Transverse colon (tissue), 4 donors: ENCODE results near the gene ACR. TPM values are rescaled to one million over a fixed set of nuclear protein-coding genes. Genes with fewer than 3 reads are reported as not detected.
"Not testable (repeated sequence)": the region's sequence is repeated elsewhere in the genome, so short reads cannot be mapped to it uniquely, and the experiment has no call there.

Source experiments
- DNase-seq: peaks from one replicate; pipeline ENCODE4 v3.0.0-alpha.2; 2019
- H3K27ac ChIP-seq, 4 donors: fragments of 200-600 bp; sonication (generic); 2 replicates each; pipeline ENCODE4 v1.5.1; 2016 to 2018; ENCODE audit warnings: inconsistent platforms in 4 of 4
- H3K27me3 ChIP-seq: fragments of 200-600 bp; sonication (generic); 2 replicates; pipeline ENCODE4 v1.5.1; 2017; ENCODE audit warnings: inconsistent platforms
- H3K36me3 ChIP-seq, 4 donors: fragments of 200-600 bp; sonication (generic); 2 replicates each; pipeline ENCODE4 v1.5.1; 2017 to 2019; ENCODE audit warnings: inconsistent platforms in 4 of 4
- H3K4me1 ChIP-seq, 4 donors: fragments of 200-600 bp; sonication (generic); 2 replicates each; pipeline ENCODE4 v1.5.1; 2017 to 2020; ENCODE audit warnings: inconsistent platforms in 4 of 4
- H3K4me3 ChIP-seq, 4 donors: fragments of 200-600 bp; sonication (generic); 1 replicate in 1 of 4; 2 replicates in 3 of 4; pipeline versions ENCODE4 v1.5.1 to v1.6.1; 2017 to 2019; ENCODE audit warnings: inconsistent platforms in 4 of 4
- H3K9me3 ChIP-seq, 2 donors: fragments of 200-600 bp; sonication (generic); 2 replicates each; pipeline ENCODE4 v1.5.1; 2017 to 2019; ENCODE audit warnings: inconsistent platforms in 2 of 2
- EP300 ChIP-seq: sonication (generic); formaldehyde crosslinking; IDR thresholded peaks from one replicate; pipeline ENCODE4 v1.6.1; 2017; ENCODE audit warnings: antibody characterized with exemption, low read depth
- POLR2A ChIP-seq: fragments of 450-650 bp; IDR thresholded peaks from one replicate; pipeline ENCODE4 v1.6.1; 2016; ENCODE audit warnings: antibody characterized with exemption, mild to moderate bottlenecking, moderate library complexity
- POLR2AphosphoS5 ChIP-seq, 3 donors: sonication (generic); formaldehyde crosslinking; IDR thresholded peaks; one replicate each; pipeline ENCODE4 v1.6.1; 2016; ENCODE audit warnings: antibody characterized with exemption in 3 of 3
- WGBS, 2 donors: methylation state at CpG; one replicate each; pipeline ENCODE4 v1.1.5; 2018; ENCODE audit warnings: low coverage in 1 of 2; 5-methylcytosine and 5-hydroxymethylcytosine counted together
- in situ Hi-C, 4 donors: fragments of 200-750 bp; cut with MboI; loops; one replicate each; pipeline versions ENCODE4 v1.15.0 to v1.15.1; 2017; ENCODE audit warnings: low sequenced_read_pairs in 3 of 4, low pct_ligation_motif_present in 1 of 4, low pct_unique_long_range_greater_than_20kb in 1 of 4
- intact Hi-C: fragments of 100-400 bp; cut with DNase I; formaldehyde crosslinking; loops from one replicate; pipeline ENCODE4 v1.15.1; 2023; ENCODE audit warnings: low total_unique reads
- total RNA-seq, 4 donors: library from RNA; depleted of rRNA; stranded (reverse); fragments of >200 nt; gene quantifications; one replicate each; pipeline ENCODE4 v1.1.0, GENCODE V29; 2016
- TF ChIP-seq, protein P1 (sequence below), 5 experiments: fragments of 200-600 bp in 3 of 5; fragments of 450-650 bp in 2 of 5; sonication (generic) in 3 of 5; IDR thresholded peaks; 1 replicate in 2 of 5; 2 replicates in 3 of 5; pipeline ENCODE4 v1.5.1; 2016 to 2017; ENCODE audit warnings: antibody characterized with exemption in 5 of 5, inconsistent platforms in 3 of 5, mild to moderate bottlenecking in 2 of 5, moderate library complexity in 1 of 5

Gene ACR
- total RNA-seq, 4 donors from 2014 or later, result not detected

DNA sequence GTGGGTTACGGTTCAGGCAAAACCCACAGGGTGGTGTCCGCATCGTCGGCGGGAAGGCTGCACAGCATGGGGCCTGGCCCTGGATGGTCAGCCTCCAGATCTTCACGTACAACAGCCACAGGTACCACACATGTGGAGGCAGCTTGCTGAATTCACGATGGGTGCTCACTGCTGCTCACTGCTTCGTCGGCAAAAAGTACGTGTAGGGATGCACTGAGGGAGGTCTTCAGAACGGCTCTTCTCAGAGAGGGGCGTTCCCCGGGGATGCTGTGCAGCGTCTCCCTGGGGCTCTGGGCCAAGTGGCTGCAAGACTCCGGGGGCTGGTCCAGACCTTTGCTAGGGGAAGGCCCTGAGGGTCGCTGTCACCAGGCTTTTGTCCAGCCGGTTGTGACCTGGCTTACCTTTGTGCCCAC, 1.3 kb downstream of the ACR start:
- H3K4me1 ChIP-seq, result no peaks in the 10 kb centered on the region
- WGBS, 2 donors, result 82 to 100% methylated on average over 1 to 17 of the region's 17 CpGs
- DNase-seq, result no peak
- no peaks in the 10 kb centered on the region for H3K27me3 ChIP-seq
- H3K4me3 ChIP-seq, result no peak overlapping the region
- intact Hi-C loops (no loop called here), in situ Hi-C loops (no loop called here)
- no peak overlapping the region for H3K27ac ChIP-seq
- H3K36me3 ChIP-seq, result no peaks in the 10 kb centered on the region
- TF ChIP-seq EP300 (no peak), POLR2AphosphoS5 (IDR thresholded peaks at IDR 0.05) (no peak), POLR2A (no peak)
- TF ChIP-seq, protein P1, sequence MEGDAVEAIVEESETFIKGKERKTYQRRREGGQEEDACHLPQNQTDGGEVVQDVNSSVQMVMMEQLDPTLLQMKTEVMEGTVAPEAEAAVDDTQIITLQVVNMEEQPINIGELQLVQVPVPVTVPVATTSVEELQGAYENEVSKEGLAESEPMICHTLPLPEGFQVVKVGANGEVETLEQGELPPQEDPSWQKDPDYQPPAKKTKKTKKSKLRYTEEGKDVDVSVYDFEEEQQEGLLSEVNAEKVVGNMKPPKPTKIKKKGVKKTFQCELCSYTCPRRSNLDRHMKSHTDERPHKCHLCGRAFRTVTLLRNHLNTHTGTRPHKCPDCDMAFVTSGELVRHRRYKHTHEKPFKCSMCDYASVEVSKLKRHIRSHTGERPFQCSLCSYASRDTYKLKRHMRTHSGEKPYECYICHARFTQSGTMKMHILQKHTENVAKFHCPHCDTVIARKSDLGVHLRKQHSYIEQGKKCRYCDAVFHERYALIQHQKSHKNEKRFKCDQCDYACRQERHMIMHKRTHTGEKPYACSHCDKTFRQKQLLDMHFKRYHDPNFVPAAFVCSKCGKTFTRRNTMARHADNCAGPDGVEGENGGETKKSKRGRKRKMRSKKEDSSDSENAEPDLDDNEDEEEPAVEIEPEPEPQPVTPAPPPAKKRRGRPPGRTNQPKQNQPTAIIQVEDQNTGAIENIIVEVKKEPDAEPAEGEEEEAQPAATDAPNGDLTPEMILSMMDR (IDR thresholded peaks at IDR 0.05), result no peak
- no peaks in the 10 kb centered on the region for H3K9me3 ChIP-seq

DNA sequence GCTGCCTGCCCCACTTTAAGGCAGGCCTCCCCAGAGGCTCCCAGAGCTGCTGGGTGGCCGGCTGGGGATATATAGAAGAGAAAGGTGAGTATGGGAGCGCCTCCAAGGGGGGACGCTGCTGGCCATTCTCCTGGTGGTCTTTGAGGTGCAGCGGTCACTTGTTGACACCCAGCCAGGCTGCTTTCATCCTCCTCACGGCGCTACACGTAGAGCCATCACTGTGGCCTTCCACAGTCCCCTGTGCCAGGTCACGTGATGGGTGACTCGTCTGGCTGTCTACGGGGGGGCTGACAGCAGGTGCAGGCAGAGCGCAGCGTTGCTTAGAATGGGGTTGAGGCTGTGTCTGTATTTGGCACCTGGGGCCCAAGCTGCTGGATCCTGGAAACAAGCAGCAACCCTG, 1.9 kb downstream of the ACR start:
- in situ Hi-C loops (no loop called here), intact Hi-C loops (no loop called here)
- TF ChIP-seq, protein P1 (IDR thresholded peaks at IDR 0.05), result no peak
- TF ChIP-seq POLR2AphosphoS5 (IDR thresholded peaks at IDR 0.05) (no peak), POLR2A (no peak), EP300 (no peak)
- Histone ChIP-seq H3K27ac (no peak overlapping the region), H3K27me3 (no peaks in the 10 kb centered on the region), H3K9me3 (no peaks in the 10 kb centered on the region), H3K4me3 (no peak overlapping the region), H3K4me1 (no peaks in the 10 kb centered on the region), H3K36me3 (no peaks in the 10 kb centered on the region)
- DNase-seq, result no peak
- 61% methylated on average over 6 of the region's 12 CpGs; no CpG with 5 or more reads in 1 of the 2 donors for WGBS, 2 donors

DNA sequence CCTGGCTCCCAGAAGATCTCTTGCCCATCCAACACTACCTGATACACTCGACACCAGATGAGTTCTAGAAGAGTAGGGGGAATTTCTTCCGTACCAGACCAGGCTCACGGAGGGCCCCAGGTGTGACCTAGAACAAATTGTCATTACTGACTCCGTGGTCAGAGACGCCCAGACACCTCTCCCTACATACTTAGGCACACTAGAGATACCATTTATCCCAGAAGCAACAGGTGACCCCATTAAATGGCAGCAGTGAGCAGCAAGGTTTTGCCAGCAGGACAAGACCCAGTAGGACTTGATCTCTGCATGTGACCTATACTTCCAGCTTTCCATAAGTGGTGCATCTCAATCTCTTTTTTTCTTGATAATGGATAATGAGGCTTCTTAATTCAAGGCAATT, 2.7 kb downstream of the ACR start:
- intact Hi-C loops, DNase-seq, H3K36me3 ChIP-seq, H3K4me1 ChIP-seq, in situ Hi-C loops, H3K27me3 ChIP-seq, H3K9me3 ChIP-seq, H3K4me3 ChIP-seq, H3K27ac ChIP-seq: not testable (repeated sequence)
- WGBS, 2 donors, result 96% methylated on average over 5 of the region's 5 CpGs; no CpG with 5 or more reads in 1 of the 2 donors

DNA sequence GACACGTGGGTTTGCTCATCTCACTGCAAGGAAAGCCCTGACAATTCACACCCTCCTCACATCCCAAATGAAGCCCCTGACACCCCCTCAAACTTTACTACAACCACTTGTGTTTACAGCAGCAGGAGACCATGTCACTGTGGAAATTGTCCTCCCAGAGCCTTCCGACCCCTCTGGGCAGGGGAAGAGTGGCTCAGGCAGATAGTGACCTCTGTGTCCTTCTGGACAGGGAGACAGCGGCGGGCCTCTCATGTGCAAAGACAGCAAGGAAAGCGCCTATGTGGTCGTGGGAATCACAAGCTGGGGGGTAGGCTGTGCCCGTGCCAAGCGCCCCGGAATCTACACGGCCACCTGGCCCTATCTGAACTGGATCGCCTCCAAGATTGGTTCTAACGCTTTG, 6.4 kb downstream of the ACR start:
- in situ Hi-C loops, H3K36me3 ChIP-seq, H3K9me3 ChIP-seq, H3K4me3 ChIP-seq, H3K4me1 ChIP-seq, H3K27me3 ChIP-seq, intact Hi-C loops, DNase-seq, H3K27ac ChIP-seq: not testable (repeated sequence)
- 71% methylated on average over 6 of the region's 12 CpGs; no CpG with 5 or more reads in 1 of the 2 donors for WGBS, 2 donors

DNA sequence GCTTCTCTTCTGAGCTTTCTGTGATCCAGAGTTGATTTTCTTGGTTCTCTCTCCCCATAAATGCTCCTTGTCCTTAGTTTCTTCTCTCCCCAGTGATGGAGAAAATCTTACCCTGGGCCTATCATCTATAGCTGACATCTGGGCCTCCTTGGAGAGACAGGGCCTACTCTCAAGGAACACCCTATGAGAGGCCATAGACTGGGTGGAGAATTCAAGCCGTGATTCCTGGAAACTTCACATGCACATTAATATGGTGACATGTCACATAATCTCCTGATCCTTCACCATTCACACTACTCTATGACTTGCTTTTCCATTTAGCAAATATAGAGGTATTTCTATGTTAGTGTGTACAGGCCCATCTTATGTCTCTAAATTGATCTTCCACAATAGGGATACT, 9.5 kb downstream of the ACR start:
- intact Hi-C loops, DNase-seq: not testable (repeated sequence)
- 86 to 96% methylated on average over 1 of the region's 1 CpG for WGBS, 2 donors

DNA sequence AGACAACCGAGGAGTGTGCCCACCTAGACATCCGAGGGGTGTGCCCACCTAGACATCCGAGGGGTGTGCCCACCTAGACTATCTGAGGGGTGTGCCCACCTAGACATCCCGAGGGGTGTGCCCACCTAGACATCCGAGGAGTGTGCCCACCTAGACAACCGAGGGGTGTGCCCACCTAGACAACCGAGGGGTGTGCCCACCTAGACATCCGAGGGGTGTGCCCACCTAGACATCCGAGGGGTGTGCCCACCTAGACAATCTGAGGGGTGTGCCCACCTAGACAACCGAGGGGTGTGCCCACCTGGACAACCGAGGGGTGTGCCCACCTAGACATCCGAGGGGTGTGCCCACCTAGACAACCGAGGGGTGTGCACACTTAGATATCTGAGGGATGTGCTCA, 10.6 kb downstream of the ACR start:
- H3K4me3 ChIP-seq, in situ Hi-C loops, intact Hi-C loops, H3K27ac ChIP-seq, DNase-seq, H3K9me3 ChIP-seq, H3K36me3 ChIP-seq, H3K4me1 ChIP-seq, H3K27me3 ChIP-seq: not testable (repeated sequence)
- 63% methylated on average over 11 of the region's 13 CpGs; no CpG with 5 or more reads in 1 of the 2 donors for WGBS, 2 donors

More for the DNA sequence above, 9.5 kb downstream of the ACR start:
- H3K4me1 ChIP-seq, H3K27me3 ChIP-seq, H3K36me3 ChIP-seq, H3K27ac ChIP-seq, H3K9me3 ChIP-seq, in situ Hi-C loops, H3K4me3 ChIP-seq: not testable (repeated sequence)

DNA sequence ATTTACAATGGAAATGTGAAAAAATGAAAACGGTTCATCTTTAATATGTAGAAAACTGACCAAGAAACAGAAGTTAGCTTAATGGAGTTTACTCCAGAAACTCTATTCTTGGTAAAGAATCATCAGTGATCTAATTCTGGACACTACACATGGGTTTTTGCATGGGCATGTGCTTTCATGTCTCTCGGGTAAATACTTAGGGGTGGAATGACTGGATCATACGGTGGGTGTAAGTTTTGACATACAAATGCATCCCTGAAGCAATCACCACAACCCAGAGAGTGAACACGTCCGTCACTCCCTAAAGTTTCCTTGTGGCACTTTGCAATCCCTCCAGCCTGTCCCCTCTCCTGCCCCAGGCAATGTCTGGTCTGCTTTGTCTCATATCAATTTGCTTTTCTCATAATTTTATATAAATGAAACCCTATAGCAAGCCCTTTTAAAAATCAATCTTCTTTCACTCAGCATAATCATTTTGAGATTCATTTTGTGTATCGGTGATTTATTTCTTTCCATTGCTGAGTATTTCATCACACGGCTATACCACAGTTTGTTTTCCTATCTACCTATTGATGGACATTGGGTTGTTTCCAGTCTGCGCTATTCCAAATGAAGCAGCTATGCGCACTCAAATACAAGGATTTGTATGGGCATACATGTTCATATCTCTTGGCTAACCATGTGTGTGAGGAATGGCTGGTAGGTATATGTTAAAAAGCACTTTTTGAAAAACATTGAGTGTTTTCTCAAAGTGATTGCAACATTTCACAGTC, 11.5 kb downstream of the ACR start:
- H3K4me1 ChIP-seq, H3K36me3 ChIP-seq, H3K27ac ChIP-seq, DNase-seq, H3K9me3 ChIP-seq, intact Hi-C loops, H3K27me3 ChIP-seq, in situ Hi-C loops, H3K4me3 ChIP-seq: not testable (repeated sequence)
- WGBS, 2 donors, result 68 to 76% methylated on average over 8 to 9 of the region's 9 CpGs

DNA sequence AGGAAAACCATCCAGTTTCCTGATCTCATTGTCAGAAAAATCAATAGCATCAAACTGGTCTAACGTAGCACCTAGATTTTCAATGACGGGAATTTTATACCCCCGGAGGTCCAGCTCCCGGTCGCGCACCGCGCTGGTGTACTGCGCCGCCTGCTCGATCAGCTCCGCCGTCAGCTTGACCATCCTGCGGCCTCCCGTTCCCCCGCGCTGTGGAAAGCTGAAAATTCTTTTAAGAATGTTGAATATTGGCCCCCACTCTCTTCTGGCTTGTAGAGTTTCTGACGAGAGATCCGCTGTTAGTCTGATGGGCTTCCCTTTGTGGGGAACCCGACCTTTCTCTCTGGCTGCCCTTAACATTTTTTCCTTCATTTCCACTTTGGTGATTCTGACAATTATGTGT, 17.2 kb downstream of the ACR start:
- DNase-seq, H3K27me3 ChIP-seq, in situ Hi-C loops, intact Hi-C loops, H3K36me3 ChIP-seq, H3K4me1 ChIP-seq, H3K4me3 ChIP-seq, H3K9me3 ChIP-seq, H3K27ac ChIP-seq: not testable (repeated sequence)
- 92 to 98% methylated on average over 20 of the region's 20 CpGs for WGBS, 2 donors

DNA sequence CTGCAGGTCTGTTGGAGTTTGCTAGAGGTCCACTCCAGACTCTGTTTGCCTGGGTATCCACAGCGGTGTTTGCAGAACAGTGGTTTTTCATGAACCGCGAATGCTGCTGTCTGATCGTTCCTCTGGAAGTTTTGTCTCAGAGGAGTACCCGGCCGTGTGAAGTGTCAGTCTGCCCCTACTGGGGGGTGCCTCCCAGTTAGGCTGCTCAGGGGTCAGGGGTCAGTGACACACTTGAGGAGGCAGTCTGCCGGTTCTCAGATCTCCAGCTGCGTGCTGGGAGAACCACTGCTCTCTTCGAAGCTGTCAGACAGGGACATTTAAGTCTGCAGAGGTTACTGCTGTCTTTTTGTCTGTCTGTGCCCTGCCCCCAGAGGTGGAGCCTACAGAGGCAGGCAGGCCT, 18.4 kb downstream of the ACR start:
- H3K27ac ChIP-seq, H3K9me3 ChIP-seq, intact Hi-C loops, H3K4me1 ChIP-seq, DNase-seq, in situ Hi-C loops, H3K36me3 ChIP-seq, H3K27me3 ChIP-seq: not testable (repeated sequence)
- 0% methylated on average over 1 of the region's 9 CpGs; no CpG with 5 or more reads in 1 of the 2 donors for WGBS, 2 donors
- peak overlapping the region in 1 of 4 donors; percentile 69 for H3K4me3 ChIP-seq
